ENCODE results near the gene TYW3. TPM values are rescaled to one million over a fixed set of nuclear protein-coding genes. Genes with fewer than 3 reads are reported as not detected.
"Not testable (repeated sequence)": the region's sequence is repeated elsewhere in the genome, so short reads cannot be mapped to it uniquely, and the experiment has no call there.

The TYW3 gene
- total RNA-seq, 1 donor from 2014 or later, result 6.2 TPM

DNA sequence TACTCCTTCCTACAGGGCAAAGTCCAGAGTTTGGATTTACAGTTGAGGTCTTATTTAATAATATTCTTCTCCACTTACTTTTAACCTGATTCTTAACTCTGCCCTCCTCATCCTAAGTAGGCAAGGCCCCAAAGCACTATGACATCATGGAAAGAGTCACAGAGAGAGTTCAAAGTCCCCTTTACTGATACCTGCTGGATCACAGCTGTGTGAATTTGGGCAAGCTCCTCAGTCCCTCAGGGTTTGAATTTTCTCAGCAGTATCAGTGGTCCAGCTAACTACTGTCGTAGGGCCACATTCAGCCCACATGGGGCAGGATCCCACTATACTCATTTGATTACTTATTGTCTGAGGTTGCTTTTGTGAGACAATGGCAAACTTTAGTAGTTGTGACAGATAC, 16.0 kb downstream of the TYW3 start:
- H3K36me3 ChIP-seq, result peaks cover 50 to 56% of the 10 kb centered on the region in 2 donors
- no peak for DNase-seq (ENCODE audit: low spot score in 2 of 2)
- no peak overlapping the region for H3K27ac ChIP-seq
- TF ChIP-seq, protein P1, sequence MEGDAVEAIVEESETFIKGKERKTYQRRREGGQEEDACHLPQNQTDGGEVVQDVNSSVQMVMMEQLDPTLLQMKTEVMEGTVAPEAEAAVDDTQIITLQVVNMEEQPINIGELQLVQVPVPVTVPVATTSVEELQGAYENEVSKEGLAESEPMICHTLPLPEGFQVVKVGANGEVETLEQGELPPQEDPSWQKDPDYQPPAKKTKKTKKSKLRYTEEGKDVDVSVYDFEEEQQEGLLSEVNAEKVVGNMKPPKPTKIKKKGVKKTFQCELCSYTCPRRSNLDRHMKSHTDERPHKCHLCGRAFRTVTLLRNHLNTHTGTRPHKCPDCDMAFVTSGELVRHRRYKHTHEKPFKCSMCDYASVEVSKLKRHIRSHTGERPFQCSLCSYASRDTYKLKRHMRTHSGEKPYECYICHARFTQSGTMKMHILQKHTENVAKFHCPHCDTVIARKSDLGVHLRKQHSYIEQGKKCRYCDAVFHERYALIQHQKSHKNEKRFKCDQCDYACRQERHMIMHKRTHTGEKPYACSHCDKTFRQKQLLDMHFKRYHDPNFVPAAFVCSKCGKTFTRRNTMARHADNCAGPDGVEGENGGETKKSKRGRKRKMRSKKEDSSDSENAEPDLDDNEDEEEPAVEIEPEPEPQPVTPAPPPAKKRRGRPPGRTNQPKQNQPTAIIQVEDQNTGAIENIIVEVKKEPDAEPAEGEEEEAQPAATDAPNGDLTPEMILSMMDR (IDR thresholded peaks at IDR 0.05), result no peak
- no peak overlapping the region for H3K4me3 ChIP-seq
- H3K9me3 ChIP-seq, result no peaks in the 10 kb centered on the region
- no peaks in the 10 kb centered on the region for H3K4me1 ChIP-seq
- intact Hi-C loops (cut with DNase I), result no loop called here
- no peaks in the 10 kb centered on the region for H3K27me3 ChIP-seq

DNA sequence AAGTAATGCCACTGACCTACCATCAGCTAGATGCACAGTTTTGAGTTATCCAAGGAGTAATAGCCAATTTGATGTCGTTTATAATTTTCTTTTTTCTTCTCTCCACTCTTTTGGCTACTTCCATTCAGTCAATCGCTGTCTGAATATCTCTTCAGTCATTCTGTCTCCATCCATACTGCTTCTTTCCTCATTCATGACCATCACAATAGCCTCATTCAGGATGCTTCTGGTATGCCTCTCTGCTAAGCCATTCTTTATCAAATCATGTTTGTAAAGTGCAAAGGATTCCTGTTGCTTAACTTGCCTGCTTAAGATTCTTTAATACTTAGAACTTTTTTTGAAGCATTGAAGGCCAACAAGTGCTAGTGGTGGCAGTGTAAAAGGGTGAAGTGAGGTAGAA, 20.2 kb downstream of the TYW3 start:
- Histone ChIP-seq H3K27me3 (no peaks in the 10 kb centered on the region), H3K36me3 (peaks cover 55 to 88% of the 10 kb centered on the region in 2 donors), H3K27ac (no peak overlapping the region), H3K4me1 (no peaks in the 10 kb centered on the region), H3K4me3 (no peak overlapping the region), H3K9me3 (no peaks in the 10 kb centered on the region)
- no peak for DNase-seq (ENCODE audit: low spot score in 2 of 2)
- intact Hi-C loops (cut with DNase I), result no loop called here
- TF ChIP-seq, protein P1 (IDR thresholded peaks at IDR 0.05), result no peak

DNA sequence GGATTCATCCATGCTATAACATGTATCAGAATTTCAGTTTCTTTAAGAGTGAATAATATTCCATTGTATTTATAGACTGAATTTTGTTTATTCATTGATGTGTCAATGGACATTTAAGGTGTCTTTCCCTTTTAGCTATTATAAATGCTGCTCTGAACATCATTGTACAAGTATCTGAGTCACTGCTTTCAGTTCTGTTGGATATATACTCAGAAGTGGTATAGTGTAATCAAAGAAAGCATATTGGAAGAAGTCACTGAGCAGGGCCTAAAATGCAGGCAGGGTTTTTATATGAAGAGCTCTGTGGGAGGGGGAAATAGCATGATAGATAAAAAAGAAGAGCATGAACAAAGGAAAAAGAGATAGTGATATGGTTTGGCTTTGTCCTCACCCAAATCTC, 22.5 kb downstream of the TYW3 start:
- TF ChIP-seq, protein P1 (IDR thresholded peaks at IDR 0.05), result no peak
- intact Hi-C loops (cut with DNase I), result no loop called here
- Histone ChIP-seq H3K36me3 (peaks cover 54 to 87% of the 10 kb centered on the region in 2 donors), H3K9me3 (no peaks in the 10 kb centered on the region), H3K27me3 (no peaks in the 10 kb centered on the region), H3K4me3 (no peak overlapping the region), H3K4me1 (no peaks in the 10 kb centered on the region), H3K27ac (no peak overlapping the region)
- DNase-seq (ENCODE audit: low spot score in 2 of 2), result no peak

DNA sequence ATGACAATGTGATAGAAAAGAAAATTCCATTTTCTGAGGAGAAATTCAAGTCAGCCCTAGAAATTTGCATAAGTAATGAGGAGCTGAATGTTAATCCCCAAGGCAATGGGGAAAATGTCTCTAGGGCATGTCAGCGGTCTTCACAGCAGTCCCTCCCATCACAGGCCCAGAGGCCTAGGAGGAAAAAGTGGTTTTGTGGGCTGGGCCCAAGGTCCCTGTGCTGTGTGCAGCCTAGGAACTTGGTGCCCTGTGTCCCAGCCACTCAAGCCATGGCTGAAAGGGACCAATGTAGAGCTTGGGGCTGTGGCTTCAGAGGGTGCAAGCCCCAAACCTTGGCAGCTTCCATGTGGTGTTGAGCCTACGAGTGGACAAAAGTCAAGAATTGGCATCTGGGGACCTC, 23.7 kb downstream of the TYW3 start:
- H3K4me3 ChIP-seq; H3K4me1 ChIP-seq; DNase-seq (ENCODE audit: low spot score in 2 of 2); intact Hi-C loops (cut with DNase I); H3K27ac ChIP-seq; H3K27me3 ChIP-seq; H3K9me3 ChIP-seq: not testable (repeated sequence)
- H3K36me3 ChIP-seq, result peaks cover 54 to 86% of the 10 kb centered on the region in 2 donors

DNA sequence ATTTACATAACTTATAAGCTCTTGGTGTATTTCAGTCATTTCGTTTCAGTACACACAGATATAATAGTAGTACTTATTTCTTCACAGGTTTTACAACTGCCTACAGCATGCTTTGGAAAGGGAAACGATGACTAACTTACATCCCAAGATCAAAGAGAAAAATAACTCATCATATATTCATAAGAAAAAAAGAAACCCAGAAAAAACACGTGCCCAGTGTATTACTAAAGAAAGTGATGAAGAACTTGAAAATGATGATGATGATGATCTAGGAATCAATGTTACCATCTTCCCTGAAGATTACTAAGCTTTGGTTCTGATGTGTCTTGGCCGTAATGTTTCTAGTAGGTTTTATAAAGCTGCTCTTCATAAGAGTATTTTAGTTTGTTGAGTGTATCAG, 30.9 kb downstream of the TYW3 start:
- Histone ChIP-seq H3K27me3 (no peaks in the 10 kb centered on the region), H3K27ac (no peak overlapping the region), H3K36me3 (peaks cover 18 to 34% of the 10 kb centered on the region in 2 donors), H3K9me3 (no peaks in the 10 kb centered on the region), H3K4me1 (no peaks in the 10 kb centered on the region), H3K4me3 (no peak overlapping the region)
- intact Hi-C loops (cut with DNase I), result no loop called here
- no peak for DNase-seq (ENCODE audit: low spot score in 2 of 2)
- TF ChIP-seq, protein P1 (IDR thresholded peaks at IDR 0.05), result no peak

DNA sequence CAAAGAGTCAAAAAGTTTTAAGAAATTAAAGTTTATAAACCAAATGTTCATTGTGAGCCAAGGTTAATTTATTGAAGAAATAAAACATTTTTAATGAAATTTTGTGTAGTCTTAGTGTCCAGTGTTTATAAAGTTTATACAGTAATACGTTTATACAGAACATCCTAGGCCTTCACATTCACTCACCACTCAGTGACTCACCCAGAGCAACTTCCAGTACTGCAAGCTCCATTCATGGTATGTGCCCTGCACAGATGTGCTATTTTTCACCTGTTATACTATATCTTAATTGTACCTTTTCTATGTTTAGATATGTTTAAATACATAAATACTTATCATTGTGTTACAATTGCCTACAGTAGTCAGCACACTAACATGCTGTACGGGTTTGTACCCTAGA, 33.6 kb downstream of the TYW3 start:
- intact Hi-C loops (cut with DNase I), result no loop called here
- no peaks in the 10 kb centered on the region for H3K4me1 ChIP-seq
- no peaks in the 10 kb centered on the region for H3K9me3 ChIP-seq
- DNase-seq (ENCODE audit: low spot score in 2 of 2), result no peak
- peaks cover 5 to 15% of the 10 kb centered on the region in 2 donors for H3K36me3 ChIP-seq
- TF ChIP-seq, protein P1 (IDR thresholded peaks at IDR 0.05), result no peak
- H3K4me3 ChIP-seq, result no peak overlapping the region
- H3K27me3 ChIP-seq, result no peaks in the 10 kb centered on the region
- H3K27ac ChIP-seq, result no peak overlapping the region

Data from ascending aorta (tissue), 2 donors.